Ovary (tissue), 9 donors: ENCODE data around the gene CCDC157. TPM values are rescaled to one million over a fixed set of nuclear protein-coding genes. Genes with fewer than 3 reads are reported as not detected.
A peak's percentile ranks its signal among the peaks of the same experiment; 100 is the strongest.

Experiments
- DNase-seq, 5 donors: peaks; one replicate each; pipeline ENCODE4 v3.0.0-alpha.2; 2019 to 2020
- H3K27ac ChIP-seq, 2 donors: fragments of 200-600 bp; one replicate each; pipeline versions ENCODE4 v1.5.1 to v1.8.0; 2019 to 2022
- H3K27me3 ChIP-seq: fragments of 200-600 bp; one replicate; pipeline ENCODE4 v1.8.0; 2022
- H3K36me3 ChIP-seq: fragments of 200-600 bp; sonication (generic); one replicate; pipeline ENCODE4 v1.5.1; 2019
- H3K4me1 ChIP-seq: one replicate; pipeline ENCODE4 v1.8.1; 2013; ENCODE audit warnings: mild to moderate bottlenecking, moderate library complexity; ENCODE audit not compliant: insufficient read depth
- H3K4me3 ChIP-seq: fragments of 200-600 bp; sonication (generic); one replicate; pipeline ENCODE4 v1.5.1; 2017
- H3K9me3 ChIP-seq, 2 donors: fragments of 200-600 bp in 1 of 2; sonication (generic) in 1 of 2; one replicate each; pipeline versions ENCODE4 v1.5.1 to v1.8.1; 2013 to 2019; ENCODE audit warnings: mild to moderate bottlenecking in 1 of 2, moderate library complexity in 1 of 2
- CTCF ChIP-seq, 3 donors: fragments of 450-650 bp in 2 of 3; fragments of 200-600 bp in 1 of 3; IDR thresholded peaks; one replicate each; pipeline versions ENCODE4 v1.5.1 to v1.8.0; 2016 to 2022; ENCODE audit warnings: antibody characterized with exemption in 3 of 3, mild to moderate bottlenecking in 1 of 3
- EP300 ChIP-seq: sonication (generic); formaldehyde crosslinking; IDR thresholded peaks from one replicate; pipeline ENCODE4 v1.6.1; 2017; ENCODE audit warnings: antibody characterized with exemption
- POLR2A ChIP-seq: fragments of 450-650 bp; IDR thresholded peaks from one replicate; pipeline ENCODE4 v1.6.1; 2017; ENCODE audit warnings: antibody characterized with exemption, mild to moderate bottlenecking, moderate library complexity
- WGBS, 3 donors: extraction: QIAGEN DNeasy Blood & Tissue Kit in 1 of 3; methylation state at CpG; one replicate each; pipeline versions ENCODE4 v1.1.5 to v1.1.7; 2013 to 2017; 5-methylcytosine and 5-hydroxymethylcytosine counted together
- intact Hi-C, 4 donors: fragments of 100-400 bp; cut with DNase I; formaldehyde crosslinking; loops; one replicate each; pipeline versions ENCODE4 v1.11.0 to v1.15.1; 2022 to 2023
- polyA plus RNA-seq, 2 donors: library from polyadenylated mRNA; stranded (reverse); fragments of 200-250 nt in 1 of 2; fragments of 350-450 nt in 1 of 2; fragmentation: Illumina TruSeq in 1 of 2; extraction: RNeasy Lipid Tissue Mini Kit (QIAGEN cat#74804) in 1 of 2; gene quantifications; one replicate each; pipeline ENCODE4 v1.2.3, GENCODE V29; 2013 to 2014
- total RNA-seq, 7 donors: library from RNA; depleted of rRNA in 2 of 7; stranded (reverse); fragments of >200 nt in 2 of 7; fragmentation: NEBNext Ultra II Directional in 3 of 7; extraction: Animal tissue kit (Norgen Biotek cat#: 25700) in 3 of 7; gene quantifications; one replicate each; pipeline versions ENCODE4 v1.1.0 to v1.2.4, GENCODE V29; 2016 to 2023
- donor health status: DM: no; HTN: no; CAD: no; lungs with moderate emphysema.
- donor health status: DM: no; HTN: no; CAD: no.
- donor health status: Bipolar disorder and iron deficiency.
- donor health status: DM: yes; HTN: yes; CAD: no.
- donor health status: DM: no; HTN: no; CAD: no.
- donor health status: DM: yes; HTN: yes; CAD: no.

Gene CCDC157
- total and polyA plus RNA-seq, 9 donors: 0.60 to 28.0 (median 2.4) TPM

- Histone ChIP-seq H3K4me3 (no peak overlapping the region), H3K36me3 (no peaks in the 10 kb centered on the region), H3K4me1 (peaks cover 9% of the 10 kb centered on the region), H3K27ac (no peak overlapping the region), H3K9me3 (no peaks in the 10 kb centered on the region), H3K27me3 (no peaks in the 10 kb centered on the region)
- 43 to 71% (median 58%) methylated on average over 5 of the region's 5 CpGs for WGBS, 3 donors
- DNase-seq: no peak
- TF ChIP-seq EP300 (no peak), POLR2A (no peak), CTCF (IDR thresholded peaks at IDR 0.05) (no peak)
- intact Hi-C loops: no loop called here
Observed at GRCh38 chr22:30354644-30355043, 2.2 kb upstream of the CCDC157 start.

- intact Hi-C loops: loop anchor here in 2 of 4 donors (2.0 kb wide), 3 partner anchors 30 to 68 kb away; partner anchors contain the start of genes CASTOR1 (in 2 of the 2), RNF215 (in 1 of the 2) and TBC1D10A (in 1 of the 2)
- H3K4me3 ChIP-seq: peak overlapping the region; percentile 68
- H3K9me3 ChIP-seq: no peaks in the 10 kb centered on the region
- no peaks in the 10 kb centered on the region for H3K36me3 ChIP-seq
- peak overlapping the region in 1 of 2 donors; percentile 93 for H3K27ac ChIP-seq
- TF ChIP-seq EP300 (no peak), POLR2A (no peak), CTCF (IDR thresholded peaks at IDR 0.05) (no peak)
- DNase-seq: no peak
- no peaks in the 10 kb centered on the region for H3K27me3 ChIP-seq
- peaks cover 8% of the 10 kb centered on the region for H3K4me1 ChIP-seq
- 0 to 2% (median 2%) methylated on average over 9 of the region's 9 CpGs for WGBS, 3 donors
Observed at GRCh38 chr22:30357236-30357570, 396 bp downstream of the CCDC157 start.

GRCh38 chr22:30357650-30358215 lies 926 bp downstream of the CCDC157 start:
- Histone ChIP-seq H3K36me3 (no peaks in the 10 kb centered on the region), H3K4me1 (peaks cover 8% of the 10 kb centered on the region), H3K27me3 (no peaks in the 10 kb centered on the region), H3K27ac (no peak overlapping the region), H3K9me3 (no peaks in the 10 kb centered on the region), H3K4me3 (peak overlapping the region; percentile 68)
- DNase-seq: no peak
- no peak for TF ChIP-seq POLR2A
- no peak for TF ChIP-seq EP300
- TF ChIP-seq CTCF (IDR thresholded peaks at IDR 0.05): no peak
- intact Hi-C loops: loop anchor here in 2 of 4 donors (2.0 kb wide), 3 partner anchors 29 to 69 kb away; partner anchors contain the start of genes CASTOR1 (in 2 of the 2), RNF215 (in 1 of the 2) and TBC1D10A (in 1 of the 2)
- WGBS, 3 donors: 49 to 51% (median 49%) methylated on average over 22 of the region's 22 CpGs

DNA sequence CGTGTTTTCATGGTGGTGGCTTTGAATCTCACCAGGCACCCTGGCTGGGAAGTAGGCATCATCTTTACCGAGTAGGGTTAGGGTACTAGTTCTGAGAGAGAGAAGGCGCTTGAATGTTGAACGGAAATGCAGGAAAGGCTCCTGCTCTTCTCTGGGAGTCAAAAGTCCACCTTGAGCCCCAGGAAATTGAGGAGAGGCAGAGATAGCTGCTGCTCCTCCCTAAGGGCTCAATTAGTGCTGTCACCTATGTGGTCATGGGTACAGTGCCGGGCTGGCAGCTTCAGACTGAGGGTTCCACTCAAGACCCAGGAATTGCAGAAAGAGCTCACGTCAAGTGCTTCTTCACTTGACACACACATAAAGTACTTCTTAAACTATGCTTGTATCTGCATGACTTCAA lies 1.7 kb downstream of the CCDC157 start:
- H3K4me3 ChIP-seq: no peak overlapping the region
- no peak overlapping the region for H3K27ac ChIP-seq
- WGBS, 3 donors: 91 to 94% (median 91%) methylated on average over 6 of the region's 6 CpGs
- intact Hi-C loops: no loop called here
- peaks cover 8% of the 10 kb centered on the region for H3K4me1 ChIP-seq
- no peak for TF ChIP-seq EP300
- no peak for TF ChIP-seq POLR2A
- no peak for TF ChIP-seq CTCF (IDR thresholded peaks at IDR 0.05)
- H3K36me3 ChIP-seq: no peaks in the 10 kb centered on the region
- H3K9me3 ChIP-seq: no peaks in the 10 kb centered on the region
- no peaks in the 10 kb centered on the region for H3K27me3 ChIP-seq
- DNase-seq: no peak
